Measurements from ENCODE around the gene SLC6A5.

GRCh38 chr11:20564846-20565635 lies 34.4 kb upstream of the SLC6A5 start:
- TF ChIP-seq EZH2 (IDR thresholded peaks at IDR 0.05; ENCODE audit: borderline replicate concordance, low read length) (no peak), CTCF (IDR thresholded peaks at IDR 0.05; ENCODE audit: low read length) (no peak)

All from OCI-LY1 (cell line).